ENCODE measurements around the gene ERCC8.

The ERCC8 gene

GRCh38 chr5:60841361-60841760, 103.5 kb downstream of the ERCC8 start:
- no peak for DNase-seq

- no peak for DNase-seq
Measured at GRCh38 chr5:60836131-60836530, 108.7 kb downstream of the ERCC8 start.

- no peak for DNase-seq
Measured at GRCh38 chr5:60835554-60835953, 109.3 kb downstream of the ERCC8 start.

- no peak for DNase-seq
Measured at GRCh38 chr5:60833520-60833919, 111.3 kb downstream of the ERCC8 start.

- no peak for DNase-seq
Measured at GRCh38 chr5:60830581-60831127, 114.2 kb downstream of the ERCC8 start.

- DNase-seq = no peak
Measured at GRCh38 chr5:60829490-60830266, 115.2 kb downstream of the ERCC8 start.

- no peak for DNase-seq
Measured at GRCh38 chr5:60827201-60827600, 117.7 kb downstream of the ERCC8 start.

- DNase-seq = no peak
Measured at GRCh38 chr5:60826653-60827052, 118.2 kb downstream of the ERCC8 start.

Data from hypothalamus (tissue), 51 donors.